GM19351 (cell line): ENCODE data around the gene FOXP1.
A peak's percentile ranks its signal among the peaks of the same experiment; 100 is the strongest.

Experiments
- ATAC-seq: cut with Tn5 transposase; IDR thresholded peaks from one replicate; pipeline ENCODE4 v1.9.1; 2021; ENCODE audit warnings: mild to moderate bottlenecking, moderate library complexity; ENCODE audit not compliant: unreplicated experiment

Gene FOXP1

GRCh38 chr3:71003511-71003910, 580.0 kb downstream of the FOXP1 start:
- no peak for ATAC-seq

- no peak for ATAC-seq
Observed at GRCh38 chr3:71002298-71002697, 581.2 kb downstream of the FOXP1 start.

- no peak for ATAC-seq
Observed at GRCh38 chr3:71001303-71001830, 582.2 kb downstream of the FOXP1 start.

- no peak for ATAC-seq
Observed at GRCh38 chr3:71000483-71000882, 583.0 kb downstream of the FOXP1 start.

- no peak for ATAC-seq
Observed at GRCh38 chr3:70999730-71000129, 583.8 kb downstream of the FOXP1 start.

GRCh38 chr3:70996082-70996481, 587.4 kb downstream of the FOXP1 start:
- ATAC-seq, result no peak

- ATAC-seq, result no peak
Observed at GRCh38 chr3:70994644-70995043, 588.9 kb downstream of the FOXP1 start.

GRCh38 chr3:70992562-70993204, 590.8 kb downstream of the FOXP1 start:
- ATAC-seq, result no peak

- no peak for ATAC-seq
Observed at GRCh38 chr3:70992131-70992530, 591.4 kb downstream of the FOXP1 start.

- ATAC-seq, result no peak
Observed at GRCh38 chr3:70990723-70991122, 592.8 kb downstream of the FOXP1 start.

GRCh38 chr3:70990185-70990584, 593.3 kb downstream of the FOXP1 start:
- no peak for ATAC-seq

GRCh38 chr3:70989174-70989573, 594.4 kb downstream of the FOXP1 start:
- no peak for ATAC-seq

GRCh38 chr3:70988111-70988510, 595.4 kb downstream of the FOXP1 start:
- ATAC-seq, result no peak

GRCh38 chr3:70985572-70985971, 598.0 kb downstream of the FOXP1 start:
- ATAC-seq, result no peak

- ATAC-seq, result no peak
Observed at GRCh38 chr3:70984776-70985482, 598.6 kb downstream of the FOXP1 start.

GRCh38 chr3:70982700-70983140, 600.8 kb downstream of the FOXP1 start:
- peak; percentile 59 for ATAC-seq

GRCh38 chr3:70982284-70982683, 601.2 kb downstream of the FOXP1 start:
- peak; percentile 8 for ATAC-seq

GRCh38 chr3:70981231-70981880, 602.2 kb downstream of the FOXP1 start:
- no peak for ATAC-seq

- peak; percentile 37 for ATAC-seq
Observed at GRCh38 chr3:70980646-70981170, 602.8 kb downstream of the FOXP1 start.

- ATAC-seq, result no peak
Observed at GRCh38 chr3:70979983-70980645, 603.4 kb downstream of the FOXP1 start.

GRCh38 chr3:70977712-70978111, 605.8 kb downstream of the FOXP1 start:
- no peak for ATAC-seq
